ENCODE measurements around the gene ZIC2.

- TF ChIP-seq, protein P1, sequence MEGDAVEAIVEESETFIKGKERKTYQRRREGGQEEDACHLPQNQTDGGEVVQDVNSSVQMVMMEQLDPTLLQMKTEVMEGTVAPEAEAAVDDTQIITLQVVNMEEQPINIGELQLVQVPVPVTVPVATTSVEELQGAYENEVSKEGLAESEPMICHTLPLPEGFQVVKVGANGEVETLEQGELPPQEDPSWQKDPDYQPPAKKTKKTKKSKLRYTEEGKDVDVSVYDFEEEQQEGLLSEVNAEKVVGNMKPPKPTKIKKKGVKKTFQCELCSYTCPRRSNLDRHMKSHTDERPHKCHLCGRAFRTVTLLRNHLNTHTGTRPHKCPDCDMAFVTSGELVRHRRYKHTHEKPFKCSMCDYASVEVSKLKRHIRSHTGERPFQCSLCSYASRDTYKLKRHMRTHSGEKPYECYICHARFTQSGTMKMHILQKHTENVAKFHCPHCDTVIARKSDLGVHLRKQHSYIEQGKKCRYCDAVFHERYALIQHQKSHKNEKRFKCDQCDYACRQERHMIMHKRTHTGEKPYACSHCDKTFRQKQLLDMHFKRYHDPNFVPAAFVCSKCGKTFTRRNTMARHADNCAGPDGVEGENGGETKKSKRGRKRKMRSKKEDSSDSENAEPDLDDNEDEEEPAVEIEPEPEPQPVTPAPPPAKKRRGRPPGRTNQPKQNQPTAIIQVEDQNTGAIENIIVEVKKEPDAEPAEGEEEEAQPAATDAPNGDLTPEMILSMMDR (conservative IDR thresholded peaks at IDR 0.05; ENCODE audit: low read depth, low read length): no peak
- TF ChIP-seq ELK1 (IDR thresholded peaks at IDR 0.05; ENCODE audit: borderline replicate concordance, low read depth, low read length): no peak
- TF ChIP-seq MAZ (IDR thresholded peaks at IDR 0.05; ENCODE audit: borderline replicate concordance, low read depth, low read length): no peak
- TF ChIP-seq, protein P2, sequence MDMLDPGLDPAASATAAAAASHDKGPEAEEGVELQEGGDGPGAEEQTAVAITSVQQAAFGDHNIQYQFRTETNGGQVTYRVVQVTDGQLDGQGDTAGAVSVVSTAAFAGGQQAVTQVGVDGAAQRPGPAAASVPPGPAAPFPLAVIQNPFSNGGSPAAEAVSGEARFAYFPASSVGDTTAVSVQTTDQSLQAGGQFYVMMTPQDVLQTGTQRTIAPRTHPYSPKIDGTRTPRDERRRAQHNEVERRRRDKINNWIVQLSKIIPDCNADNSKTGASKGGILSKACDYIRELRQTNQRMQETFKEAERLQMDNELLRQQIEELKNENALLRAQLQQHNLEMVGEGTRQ (IDR thresholded peaks at IDR 0.05; ENCODE audit: low read depth, low read length): no peak
- TF ChIP-seq SMC3 (IDR thresholded peaks at IDR 0.05; ENCODE audit: low read depth, low read length): no peak
- no peak for TF ChIP-seq RCOR1 (IDR thresholded peaks at IDR 0.05; ENCODE audit: insufficient replicate concordance, low read length)
- TF ChIP-seq POLR2A (IDR thresholded peaks at IDR 0.05; ENCODE audit: low read depth, low read length): no peak
These were observed 16.2 kb downstream of the ZIC2 start for GRCh38 chr13:99997702-99998214.

Data from IMR-90 (cell line).